Neural cell (in vitro differentiated cells): Measurements from ENCODE around the gene LGALS3. TPM values are rescaled to one million over a fixed set of nuclear protein-coding genes. Genes with fewer than 3 reads are reported as not detected.

Experiments used
- H2AFZ ChIP-seq: fragments of 200-600, 300-800 bp; sonication (generic), shearing (Covaris generic); 2 replicates; pipeline ENCODE4 v1.6.0; 2014; ENCODE audit warnings: low read depth, mild to moderate bottlenecking, antibody characterized with exemption, low read length, moderate library complexity
- H3F3A ChIP-seq: fragments of 200-600 bp; shearing (Covaris generic); 2 replicates; pipeline ENCODE4 v1.6.1; 2016; ENCODE audit warnings: mild to moderate bottlenecking, moderate library complexity, mixed read lengths, antibody characterized with exemption, low read length; ENCODE audit not compliant: insufficient read depth, poor library complexity, severe bottlenecking
- H3K27ac ChIP-seq: fragments of 200-600, 300-800 bp; sonication (generic), shearing (Covaris generic); 2 replicates; pipeline ENCODE4 v1.5.1; 2014; ENCODE audit warnings: mild to moderate bottlenecking, low read length, moderate library complexity
- H3K27me3 ChIP-seq: fragments of 300-800, 200-600 bp; sonication (generic), shearing (Covaris generic); 2 replicates; pipeline ENCODE4 v1.6.0; 2014; ENCODE audit warnings: mild to moderate bottlenecking, low read depth, low read length, moderate library complexity; ENCODE audit not compliant: insufficient read depth
- H3K36me3 ChIP-seq: fragments of 300-800, 200-600 bp; sonication (generic), shearing (Covaris generic); 2 replicates; pipeline ENCODE4 v1.5.1; 2014; ENCODE audit warnings: mild to moderate bottlenecking, antibody characterized with exemption, low read length, moderate library complexity; ENCODE audit not compliant: insufficient read depth
- H3K4me2 ChIP-seq: fragments of 300-800, 200-600 bp; sonication (generic), shearing (Covaris generic); 2 replicates; pipeline ENCODE4 v1.6.0; 2014; ENCODE audit warnings: mild to moderate bottlenecking, low read length
- H3K4me3 ChIP-seq: fragments of 300-800, 200-600 bp; sonication (generic), shearing (Covaris generic); 2 replicates; pipeline ENCODE4 v1.5.1; 2014; ENCODE audit warnings: mild to moderate bottlenecking, low read length, moderate library complexity
- H3K79me2 ChIP-seq: fragments of 200-600 bp; shearing (Covaris generic); replicated peaks from 2 replicates; pipeline ENCODE4 v1.6.0; 2014; ENCODE audit warnings: mild to moderate bottlenecking, low read length, moderate library complexity; ENCODE audit not compliant: insufficient read depth
- H3K9ac ChIP-seq: fragments of 300-800, 200-600 bp; sonication (generic), shearing (Covaris generic); 2 replicates; pipeline ENCODE4 v1.6.1; 2016; ENCODE audit warnings: mild to moderate bottlenecking, low read length, mixed read lengths
- H3K9me2 ChIP-seq: fragments of 200-600 bp; shearing (Covaris generic); 2 replicates; pipeline ENCODE4 v1.6.1; 2016; ENCODE audit warnings: mild to moderate bottlenecking, low read length, mixed read lengths; ENCODE audit not compliant: insufficient read depth
- H3K9me3 ChIP-seq: fragments of 200-600, 300-800 bp; sonication (generic), shearing (Covaris generic); 2 replicates; pipeline ENCODE4 v1.6.1; 2016; ENCODE audit warnings: mild to moderate bottlenecking, mixed run types, low read length, moderate library complexity, mixed read lengths
- H4K20me1 ChIP-seq: fragments of 200-600 bp; shearing (Covaris generic); 2 replicates; pipeline ENCODE4 v1.6.1; 2016; ENCODE audit warnings: mild to moderate bottlenecking, mixed run types; ENCODE audit not compliant: insufficient read depth
- EP300 ChIP-seq: fragments of 450-650 bp; conservative IDR thresholded peaks from 2 replicates; pipeline ENCODE4 v1.6.1; 2014; ENCODE audit warnings: antibody characterized with exemption, mild to moderate bottlenecking, moderate library complexity; ENCODE audit not compliant: poor library complexity, severe bottlenecking
- EZH2 ChIP-seq: fragments of 200-600, 300-800 bp; shearing (Covaris generic), sonication (generic); IDR thresholded peaks from 2 replicates; pipeline ENCODE4 v1.6.1; 2014; ENCODE audit warnings: antibody characterized with exemption, low read length, borderline replicate concordance, mild to moderate bottlenecking; ENCODE audit not compliant: insufficient read depth, poor library complexity, severe bottlenecking
- MXI1 ChIP-seq: fragments of 450-650 bp; conservative IDR thresholded peaks from 2 replicates; pipeline ENCODE4 v1.6.1; 2014; ENCODE audit warnings: antibody characterized with exemption, mild to moderate bottlenecking; ENCODE audit not compliant: poor library complexity, severe bottlenecking
- POLR2AphosphoS5 ChIP-seq: IDR thresholded peaks from 2 replicates; pipeline ENCODE4 v1.6.1; 2012
- RAD21 ChIP-seq: fragments of 450-650 bp; conservative IDR thresholded peaks from 2 replicates; pipeline ENCODE4 v1.6.1; 2014; ENCODE audit warnings: antibody characterized with exemption, mild to moderate bottlenecking, moderate library complexity
- SMC3 ChIP-seq: fragments of 450-650 bp; conservative IDR thresholded peaks from 2 replicates; pipeline ENCODE4 v1.6.1; 2014; ENCODE audit warnings: antibody characterized with exemption, mild to moderate bottlenecking, moderate library complexity; ENCODE audit not compliant: poor library complexity
- TAF1 ChIP-seq: IDR thresholded peaks from 2 replicates; pipeline ENCODE4 v1.6.1; 2012; ENCODE audit warnings: low read depth
- polyA plus RNA-seq: library from polyadenylated mRNA; depleted of rRNA; stranded (reverse); fragments of >200 nt; gene quantifications from 2 replicates; pipeline ENCODE4 v1.2.3, GENCODE V29; 2014
- TF ChIP-seq, protein P1 (sequence below): fragments of 450-650 bp; IDR thresholded peaks from 2 replicates; pipeline ENCODE4 v1.5.1; 2014; ENCODE audit warnings: antibody characterized with exemption, mild to moderate bottlenecking, moderate library complexity; ENCODE audit not compliant: poor library complexity, severe bottlenecking
- TF ChIP-seq, protein P2 (sequence below): IDR thresholded peaks from 2 replicates; pipeline ENCODE4 v1.6.1; 2012; ENCODE audit warnings: borderline replicate concordance

Gene LGALS3
- polyA plus RNA-seq, 1 donor from 2014 or later = 0.12 TPM

DNA sequence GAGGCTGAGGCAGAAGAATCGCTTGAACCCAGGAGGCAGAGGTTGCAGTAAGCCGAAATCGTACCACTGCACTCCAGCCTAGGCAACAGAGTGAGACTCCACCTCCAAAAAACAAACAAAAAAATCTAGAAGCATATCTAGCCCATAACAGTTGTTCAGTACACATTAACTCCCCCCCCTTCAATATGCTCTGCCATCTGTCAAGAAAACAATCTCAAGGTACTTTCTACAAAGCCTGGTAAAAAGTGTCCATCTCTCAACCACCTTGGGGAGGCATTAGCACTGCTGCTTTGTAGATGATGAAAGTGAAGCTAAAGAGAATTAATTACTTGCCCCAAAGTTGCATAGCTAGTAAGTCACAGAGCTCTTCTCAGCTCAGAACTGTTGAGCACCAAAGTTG lies 24.9 kb downstream of the LGALS3 start:
- H3F3A ChIP-seq = no peaks in the 10 kb centered on the region
- H3K9me3 ChIP-seq = no peaks in the 10 kb centered on the region
- H3K27ac ChIP-seq = no peak overlapping the region
- H3K79me2 ChIP-seq = no peaks in the 10 kb centered on the region
- TF ChIP-seq, protein P1, sequence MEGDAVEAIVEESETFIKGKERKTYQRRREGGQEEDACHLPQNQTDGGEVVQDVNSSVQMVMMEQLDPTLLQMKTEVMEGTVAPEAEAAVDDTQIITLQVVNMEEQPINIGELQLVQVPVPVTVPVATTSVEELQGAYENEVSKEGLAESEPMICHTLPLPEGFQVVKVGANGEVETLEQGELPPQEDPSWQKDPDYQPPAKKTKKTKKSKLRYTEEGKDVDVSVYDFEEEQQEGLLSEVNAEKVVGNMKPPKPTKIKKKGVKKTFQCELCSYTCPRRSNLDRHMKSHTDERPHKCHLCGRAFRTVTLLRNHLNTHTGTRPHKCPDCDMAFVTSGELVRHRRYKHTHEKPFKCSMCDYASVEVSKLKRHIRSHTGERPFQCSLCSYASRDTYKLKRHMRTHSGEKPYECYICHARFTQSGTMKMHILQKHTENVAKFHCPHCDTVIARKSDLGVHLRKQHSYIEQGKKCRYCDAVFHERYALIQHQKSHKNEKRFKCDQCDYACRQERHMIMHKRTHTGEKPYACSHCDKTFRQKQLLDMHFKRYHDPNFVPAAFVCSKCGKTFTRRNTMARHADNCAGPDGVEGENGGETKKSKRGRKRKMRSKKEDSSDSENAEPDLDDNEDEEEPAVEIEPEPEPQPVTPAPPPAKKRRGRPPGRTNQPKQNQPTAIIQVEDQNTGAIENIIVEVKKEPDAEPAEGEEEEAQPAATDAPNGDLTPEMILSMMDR = no peak
- TF ChIP-seq POLR2AphosphoS5 (no peak), TAF1 (no peak), EZH2 (no peak), EP300 (no peak)
- no peaks in the 10 kb centered on the region for H3K9me2 ChIP-seq
- no peaks in the 10 kb centered on the region for H3K27me3 ChIP-seq
- H3K4me2 ChIP-seq = no peak overlapping the region
- H2AFZ ChIP-seq = no peak overlapping the region
- H4K20me1 ChIP-seq = no peaks in the 10 kb centered on the region
- no peak overlapping the region for H3K9ac ChIP-seq
- H3K36me3 ChIP-seq = no peaks in the 10 kb centered on the region
- H3K4me3 ChIP-seq = no peak overlapping the region

DNA sequence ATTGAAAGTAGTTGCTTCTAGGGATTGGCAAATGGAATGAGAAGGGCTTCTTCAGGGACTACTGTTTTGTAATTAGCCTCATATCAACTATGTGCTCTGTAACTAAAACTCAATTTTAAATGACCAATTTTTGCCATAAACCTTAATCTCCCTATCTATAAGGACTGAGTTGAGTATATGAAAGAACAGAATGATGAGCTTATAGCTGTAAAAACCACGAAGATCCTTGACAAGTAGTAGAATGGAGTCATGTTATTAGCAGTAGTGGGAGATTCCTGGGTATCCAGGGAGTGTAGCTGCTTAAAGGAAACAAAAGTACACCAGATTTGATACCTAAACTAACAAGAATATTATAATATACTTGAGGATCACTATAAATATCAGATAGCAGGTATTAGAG lies 28.0 kb downstream of the LGALS3 start:
- Histone ChIP-seq H3K9ac (no peak overlapping the region), H3K9me2 (no peaks in the 10 kb centered on the region), H3K4me3 (no peak overlapping the region), H3F3A (no peaks in the 10 kb centered on the region), H3K79me2 (no peaks in the 10 kb centered on the region), H3K4me2 (no peak overlapping the region), H3K36me3 (no peaks in the 10 kb centered on the region), H2AFZ (no peak overlapping the region), H3K27ac (no peak overlapping the region), H3K27me3 (no peaks in the 10 kb centered on the region), H3K9me3 (no peaks in the 10 kb centered on the region), H4K20me1 (no peaks in the 10 kb centered on the region)
- no peak for TF ChIP-seq SMC3
- TF ChIP-seq EP300 = no peak
- TF ChIP-seq, protein P1 = no peak
- TF ChIP-seq EZH2 = no peak
- TF ChIP-seq RAD21 = no peak
- TF ChIP-seq TAF1 = no peak
- no peak for TF ChIP-seq POLR2AphosphoS5
- TF ChIP-seq, protein P2, sequence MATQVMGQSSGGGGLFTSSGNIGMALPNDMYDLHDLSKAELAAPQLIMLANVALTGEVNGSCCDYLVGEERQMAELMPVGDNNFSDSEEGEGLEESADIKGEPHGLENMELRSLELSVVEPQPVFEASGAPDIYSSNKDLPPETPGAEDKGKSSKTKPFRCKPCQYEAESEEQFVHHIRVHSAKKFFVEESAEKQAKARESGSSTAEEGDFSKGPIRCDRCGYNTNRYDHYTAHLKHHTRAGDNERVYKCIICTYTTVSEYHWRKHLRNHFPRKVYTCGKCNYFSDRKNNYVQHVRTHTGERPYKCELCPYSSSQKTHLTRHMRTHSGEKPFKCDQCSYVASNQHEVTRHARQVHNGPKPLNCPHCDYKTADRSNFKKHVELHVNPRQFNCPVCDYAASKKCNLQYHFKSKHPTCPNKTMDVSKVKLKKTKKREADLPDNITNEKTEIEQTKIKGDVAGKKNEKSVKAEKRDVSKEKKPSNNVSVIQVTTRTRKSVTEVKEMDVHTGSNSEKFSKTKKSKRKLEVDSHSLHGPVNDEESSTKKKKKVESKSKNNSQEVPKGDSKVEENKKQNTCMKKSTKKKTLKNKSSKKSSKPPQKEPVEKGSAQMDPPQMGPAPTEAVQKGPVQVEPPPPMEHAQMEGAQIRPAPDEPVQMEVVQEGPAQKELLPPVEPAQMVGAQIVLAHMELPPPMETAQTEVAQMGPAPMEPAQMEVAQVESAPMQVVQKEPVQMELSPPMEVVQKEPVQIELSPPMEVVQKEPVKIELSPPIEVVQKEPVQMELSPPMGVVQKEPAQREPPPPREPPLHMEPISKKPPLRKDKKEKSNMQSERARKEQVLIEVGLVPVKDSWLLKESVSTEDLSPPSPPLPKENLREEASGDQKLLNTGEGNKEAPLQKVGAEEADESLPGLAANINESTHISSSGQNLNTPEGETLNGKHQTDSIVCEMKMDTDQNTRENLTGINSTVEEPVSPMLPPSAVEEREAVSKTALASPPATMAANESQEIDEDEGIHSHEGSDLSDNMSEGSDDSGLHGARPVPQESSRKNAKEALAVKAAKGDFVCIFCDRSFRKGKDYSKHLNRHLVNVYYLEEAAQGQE = no peak
- no peak for TF ChIP-seq MXI1
